HCT116 (cell line): Measurements from ENCODE around the gene RBM39.

ENCODE experiments used
- CTCF ChIP-seq, 3 experiments: fragments of 200-600 bp in 1 of 3; sonication (generic) in 1 of 3; IDR thresholded peaks in 2 of 3; conservative IDR thresholded peaks in 1 of 3; 2 replicates each; pipeline ENCODE4 v1.5.1; 2012 to 2017; ENCODE audit warnings: low read depth in 2 of 3, low read length in 2 of 3, antibody characterized with exemption in 1 of 3, borderline replicate concordance in 1 of 3, control low read depth in 1 of 3, mild to moderate bottlenecking in 1 of 3, mixed read lengths in 1 of 3, mixed run types in 1 of 3, moderate library complexity in 1 of 3; ENCODE audit not compliant: insufficient read depth in 1 of 3
- EZH2 ChIP-seq: fragments of 200-600 bp; sonication (generic); IDR thresholded peaks from 2 replicates; pipeline ENCODE4 v1.6.1; 2017; ENCODE audit warnings: antibody characterized with exemption, mixed run types
- POLR2A ChIP-seq: IDR thresholded peaks from 2 replicates; pipeline ENCODE4 v1.7.0; 2011; ENCODE audit warnings: borderline replicate concordance; ENCODE audit not compliant: insufficient read depth, insufficient read length; ENCODE audit errors: extremely low read depth
- POLR2AphosphoS5 ChIP-seq: IDR thresholded peaks from 2 replicates; pipeline ENCODE4 v1.6.1; 2011; ENCODE audit warnings: mild to moderate bottlenecking, low read depth, low read length, moderate library complexity
- TF ChIP-seq, protein P1 (sequence below): IDR thresholded peaks from 2 replicates; pipeline ENCODE4 v1.6.1; 2011; ENCODE audit warnings: mild to moderate bottlenecking, low read length, moderate library complexity; ENCODE audit not compliant: insufficient replicate concordance; ENCODE audit errors: extremely low read depth

- TF ChIP-seq POLR2AphosphoS5, result no peak
- no peak for TF ChIP-seq CTCF (IDR thresholded peaks at IDR 0.05 in 2 of 3, conservative IDR thresholded peaks at IDR 0.05 in 1 of 3; ENCODE audit: borderline replicate concordance in 1 of 3, insufficient read depth in 1 of 3, low read depth in 2 of 3, low read length in 2 of 3)
- TF ChIP-seq, protein P1, sequence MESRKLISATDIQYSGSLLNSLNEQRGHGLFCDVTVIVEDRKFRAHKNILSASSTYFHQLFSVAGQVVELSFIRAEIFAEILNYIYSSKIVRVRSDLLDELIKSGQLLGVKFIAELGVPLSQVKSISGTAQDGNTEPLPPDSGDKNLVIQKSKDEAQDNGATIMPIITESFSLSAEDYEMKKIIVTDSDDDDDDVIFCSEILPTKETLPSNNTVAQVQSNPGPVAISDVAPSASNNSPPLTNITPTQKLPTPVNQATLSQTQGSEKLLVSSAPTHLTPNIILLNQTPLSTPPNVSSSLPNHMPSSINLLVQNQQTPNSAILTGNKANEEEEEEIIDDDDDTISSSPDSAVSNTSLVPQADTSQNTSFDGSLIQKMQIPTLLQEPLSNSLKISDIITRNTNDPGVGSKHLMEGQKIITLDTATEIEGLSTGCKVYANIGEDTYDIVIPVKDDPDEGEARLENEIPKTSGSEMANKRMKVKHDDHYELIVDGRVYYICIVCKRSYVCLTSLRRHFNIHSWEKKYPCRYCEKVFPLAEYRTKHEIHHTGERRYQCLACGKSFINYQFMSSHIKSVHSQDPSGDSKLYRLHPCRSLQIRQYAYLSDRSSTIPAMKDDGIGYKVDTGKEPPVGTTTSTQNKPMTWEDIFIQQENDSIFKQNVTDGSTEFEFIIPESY, result no peak
- TF ChIP-seq EZH2, result no peak
- TF ChIP-seq POLR2A, result no peak
Observed at GRCh38 chr20:35669221-35669620, 72.8 kb downstream of the RBM39 start.
